HG03469 (cell line): ENCODE measurements around the gene EPN1.

Experiments
- ATAC-seq: cut with Tn5 transposase; IDR thresholded peaks from one replicate; pipeline ENCODE4 v1.9.1; 2021; ENCODE audit warnings: mild to moderate bottlenecking, moderate library complexity, moderate number of reproducible peaks; ENCODE audit not compliant: unreplicated experiment

Gene EPN1

GRCh38 chr19:55691561-55692481, 16.8 kb downstream of the EPN1 start:
- no peak for ATAC-seq

GRCh38 chr19:55692681-55693081, 17.7 kb downstream of the EPN1 start:
- ATAC-seq = no peak

GRCh38 chr19:55693336-55693974, 18.4 kb downstream of the EPN1 start:
- ATAC-seq = no peak

GRCh38 chr19:55694241-55694655, 19.2 kb downstream of the EPN1 start:
- ATAC-seq = no peak

- no peak for ATAC-seq
These were observed 19.8 kb downstream of the EPN1 start for GRCh38 chr19:55694656-55695491.

GRCh38 chr19:55695511-55696290, 20.7 kb downstream of the EPN1 start:
- ATAC-seq = no peak

GRCh38 chr19:55696301-55697068, 21.5 kb downstream of the EPN1 start:
- no peak for ATAC-seq

- no peak for ATAC-seq
These were observed 22.0 kb downstream of the EPN1 start for GRCh38 chr19:55697069-55697440.

- ATAC-seq = no peak
These were observed 22.7 kb downstream of the EPN1 start for GRCh38 chr19:55697698-55698097.

- ATAC-seq = no peak
These were observed 23.2 kb downstream of the EPN1 start for GRCh38 chr19:55698256-55698655.

GRCh38 chr19:55699221-55699620, 24.2 kb downstream of the EPN1 start:
- ATAC-seq = no peak

- no peak for ATAC-seq
These were observed 25.8 kb downstream of the EPN1 start for GRCh38 chr19:55700813-55701212.

GRCh38 chr19:55702131-55702627, 27.2 kb downstream of the EPN1 start:
- no peak for ATAC-seq

GRCh38 chr19:55703790-55704215, 28.8 kb downstream of the EPN1 start:
- ATAC-seq = no peak

- ATAC-seq = no peak
These were observed 29.6 kb downstream of the EPN1 start for GRCh38 chr19:55704494-55705245.

- no peak for ATAC-seq
These were observed 30.9 kb downstream of the EPN1 start for GRCh38 chr19:55705972-55706371.

GRCh38 chr19:55711719-55712118, 36.7 kb downstream of the EPN1 start:
- no peak for ATAC-seq

GRCh38 chr19:55712804-55713631, 38.0 kb downstream of the EPN1 start:
- ATAC-seq = no peak
